GM21360 (cell line): ENCODE results near the gene KLHL35.

ENCODE experiments used
- ATAC-seq: cut with Tn5 transposase; IDR thresholded peaks from one replicate; pipeline ENCODE4 v1.9.1; 2021; ENCODE audit warnings: mild to moderate bottlenecking, moderate library complexity; ENCODE audit not compliant: unreplicated experiment

KLHL35 gene

DNA sequence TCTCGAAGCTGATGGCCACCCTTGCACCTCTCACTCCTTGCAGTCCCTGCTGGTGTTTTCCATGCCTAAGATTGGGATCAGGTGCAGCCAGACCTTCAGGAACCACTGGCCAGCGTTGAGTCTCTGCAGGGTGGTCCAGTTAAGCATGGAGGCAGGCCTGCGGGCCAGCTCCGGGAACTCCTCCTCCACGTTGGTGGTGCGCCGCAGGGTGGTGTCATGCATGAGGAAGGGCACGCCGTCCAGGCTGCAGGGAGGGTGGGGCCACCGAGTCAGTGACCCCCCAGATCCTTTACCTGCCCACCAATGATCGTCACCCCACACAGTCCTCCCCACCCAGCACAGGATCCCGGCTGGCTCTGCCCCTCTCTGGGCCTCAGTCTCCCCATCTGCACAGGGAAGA is 10.0 kb upstream of the KLHL35 start:
- no peak for ATAC-seq

DNA sequence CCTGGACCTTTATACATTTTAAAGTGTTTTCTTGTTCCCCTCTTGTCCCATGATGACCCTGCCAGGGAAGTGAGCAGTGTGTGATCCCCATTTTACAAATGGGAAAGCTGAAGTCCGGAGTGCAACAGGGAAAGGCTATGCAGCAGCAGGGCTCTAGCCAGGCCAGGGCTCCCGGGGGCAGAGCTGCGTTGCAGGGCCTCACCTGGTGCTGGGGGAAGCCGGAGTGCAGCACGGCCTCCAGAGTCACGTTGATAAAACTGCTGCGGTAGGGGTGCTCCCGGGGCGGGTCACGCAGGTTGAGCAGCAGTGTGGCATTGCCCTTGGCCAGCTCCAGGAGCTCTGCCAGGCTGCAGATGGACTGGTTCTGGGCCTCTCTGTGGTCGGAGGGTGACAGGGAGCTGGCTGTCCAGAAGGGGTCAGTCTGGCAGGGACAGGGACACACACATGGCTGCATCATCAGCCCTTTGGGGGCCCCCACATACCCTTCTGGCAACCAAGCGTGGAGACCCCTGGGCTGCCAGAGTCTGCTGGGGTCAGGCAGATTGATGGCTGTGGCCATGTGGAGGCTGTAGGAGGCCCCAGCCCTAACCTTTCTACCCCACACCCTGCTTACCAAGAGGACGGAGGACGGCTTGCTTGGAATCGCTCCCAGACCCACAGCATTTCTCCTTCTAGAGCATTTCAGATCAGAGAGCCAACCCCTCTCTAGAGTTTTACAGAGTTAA is 9.3 kb upstream of the KLHL35 start:
- no peak for ATAC-seq

DNA sequence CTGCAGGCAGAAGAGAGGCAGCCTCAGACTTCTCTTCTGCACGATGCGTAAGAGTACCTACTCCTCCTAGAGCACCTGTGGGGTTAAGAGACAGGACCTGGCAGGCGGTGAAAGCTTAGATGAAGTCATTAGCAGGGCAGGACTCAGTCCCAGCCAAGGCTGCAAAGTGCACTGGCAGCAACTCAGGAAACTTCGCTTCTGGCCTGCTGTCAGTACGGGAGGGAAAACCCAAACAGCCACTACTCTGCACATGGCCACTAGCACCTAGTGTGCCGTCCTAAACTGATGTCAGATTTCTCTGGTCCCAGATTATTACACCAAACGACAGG is 8.8 kb upstream of the KLHL35 start:
- ATAC-seq: no peak

DNA sequence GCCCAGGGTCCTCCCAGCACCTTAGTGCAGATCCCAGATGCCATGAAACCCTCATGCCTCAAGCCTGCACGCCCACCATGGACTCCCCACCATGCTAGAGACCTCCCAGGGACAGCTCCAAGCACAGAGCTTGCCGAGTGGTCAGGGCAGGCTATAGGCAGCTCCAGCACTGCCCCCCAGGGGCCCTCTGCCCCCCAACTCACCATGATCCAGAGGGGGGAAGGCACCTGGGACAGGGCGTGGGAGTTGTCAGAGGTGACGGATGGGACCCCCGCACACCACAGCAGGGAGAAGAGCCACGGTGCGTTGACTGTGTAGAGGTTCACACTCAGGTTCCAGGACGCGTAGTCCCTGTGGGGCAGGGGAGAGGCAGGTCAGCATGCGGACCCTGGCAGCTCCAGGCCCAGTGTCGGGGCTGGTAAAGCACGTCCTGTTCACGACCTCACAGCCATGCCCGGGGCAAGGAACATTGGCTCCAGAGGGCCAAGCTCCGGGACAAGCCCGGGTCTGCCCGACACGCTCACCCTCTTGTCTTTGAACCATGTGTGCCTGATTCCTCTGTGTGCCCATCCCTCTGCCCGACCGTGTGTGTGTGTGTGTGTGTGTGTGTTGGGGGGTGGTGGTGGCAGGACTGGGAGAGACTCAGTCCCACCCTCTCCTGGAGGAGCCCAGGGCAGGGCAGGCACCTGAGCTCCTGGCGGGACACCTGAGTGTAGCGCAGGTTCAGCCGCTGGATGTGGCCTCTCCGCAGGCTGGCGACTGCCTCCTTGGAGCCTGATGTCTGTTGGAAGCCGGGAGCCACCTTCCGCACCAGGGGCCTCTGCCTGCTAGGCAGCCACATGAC is 8.2 kb upstream of the KLHL35 start:
- no peak for ATAC-seq

DNA sequence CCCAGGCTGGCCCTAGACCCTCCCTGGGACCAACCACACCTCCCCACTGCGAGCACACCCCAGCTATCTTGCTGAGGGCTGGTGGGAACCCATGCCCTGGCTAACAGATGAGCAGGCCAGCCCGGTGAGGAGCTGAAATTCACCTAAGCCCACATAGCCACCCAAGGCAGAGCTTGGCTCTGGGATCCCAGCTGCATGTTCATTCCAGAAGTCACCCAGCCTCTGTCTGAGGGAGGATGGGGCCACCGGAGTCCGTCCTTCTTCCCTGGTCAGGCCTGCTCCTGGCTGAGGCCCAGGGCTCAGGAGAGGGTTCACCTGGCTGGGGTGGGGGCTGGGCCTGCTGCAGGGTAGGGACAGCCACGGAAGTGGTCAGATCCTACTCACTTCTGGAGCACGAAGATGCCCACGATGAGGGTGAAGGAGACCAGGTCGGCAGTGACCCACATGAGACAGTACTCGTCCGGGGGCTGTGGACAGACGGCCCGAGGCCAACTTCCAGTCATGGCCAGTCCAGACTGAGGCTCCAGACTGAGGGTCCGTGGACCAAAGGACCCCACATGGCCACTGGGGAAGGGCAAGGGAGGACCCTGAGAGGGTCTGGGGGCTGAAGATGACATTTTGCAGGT is 6.6 kb upstream of the KLHL35 start:
- no peak for ATAC-seq

DNA sequence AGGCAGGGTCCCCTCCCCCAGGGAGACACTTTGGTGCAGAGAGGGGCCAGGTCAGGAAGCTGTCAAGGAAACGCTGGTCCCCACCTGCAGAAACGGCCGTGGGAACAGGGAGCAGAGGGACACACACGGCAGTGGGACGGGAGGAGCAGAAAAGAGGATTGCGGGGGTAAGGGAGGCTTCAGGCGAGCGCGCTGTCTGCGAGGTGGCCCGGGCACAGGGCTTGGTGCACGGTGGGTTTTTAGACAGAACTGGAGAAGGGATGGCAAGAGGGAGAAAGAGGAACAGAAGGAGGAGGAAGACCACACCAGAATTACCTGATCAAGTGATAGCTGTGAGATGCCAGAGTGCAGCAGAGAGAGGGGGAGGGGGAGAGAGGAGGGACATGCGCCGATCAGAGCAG is 6.0 kb upstream of the KLHL35 start:
- ATAC-seq: no peak

DNA sequence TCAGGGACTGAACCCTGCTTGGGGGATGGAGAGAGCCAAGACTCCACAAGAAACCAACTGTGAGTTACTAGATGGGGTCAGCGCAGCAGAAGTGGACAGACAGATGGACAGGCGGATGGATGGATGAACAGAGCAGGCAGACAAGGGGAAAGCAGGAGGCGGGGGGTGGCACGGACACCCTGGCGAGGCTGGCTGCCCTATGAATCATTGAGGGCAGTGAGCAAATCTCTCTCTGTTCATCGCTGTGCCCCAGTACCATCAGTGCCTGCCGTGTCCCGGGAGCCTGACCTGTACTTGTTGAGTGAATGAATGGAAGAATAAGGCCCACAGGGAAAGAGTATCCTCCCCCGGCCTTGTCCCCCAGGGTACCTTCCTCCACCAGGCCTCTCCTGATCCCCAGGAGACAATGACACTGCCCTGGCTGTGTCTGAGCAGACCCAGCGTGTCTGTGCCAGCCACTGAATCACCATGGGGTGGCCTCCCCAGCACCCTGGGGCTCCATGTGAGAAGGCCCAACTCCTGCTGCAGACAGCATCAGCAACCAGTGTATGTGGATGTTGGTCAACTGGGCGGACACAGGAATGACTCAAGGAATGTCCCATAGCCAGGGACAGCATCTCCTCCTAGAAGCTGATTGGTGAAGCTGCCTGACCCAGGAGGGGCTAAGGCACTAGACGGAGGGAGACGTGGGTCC is 5.1 kb upstream of the KLHL35 start:
- no peak for ATAC-seq

DNA sequence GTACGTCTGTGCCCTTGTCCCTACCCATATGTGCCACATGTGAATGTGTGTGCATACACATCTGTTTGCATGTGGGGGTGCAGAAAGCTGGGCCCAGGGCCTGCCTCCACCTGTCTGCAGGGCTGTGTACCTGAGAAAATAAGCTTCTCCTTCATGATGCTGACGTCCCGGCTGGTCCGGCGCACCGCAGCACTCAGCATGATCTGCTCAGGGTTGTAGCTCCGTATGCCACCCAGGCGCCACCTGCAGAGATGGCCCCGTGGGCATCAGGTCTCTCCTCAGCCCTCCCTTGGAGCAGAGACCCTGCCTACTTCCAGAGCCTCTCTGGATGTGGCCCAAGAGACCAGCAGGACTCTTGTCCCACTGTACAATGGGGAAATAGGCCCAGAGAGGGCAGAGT is 3.8 kb upstream of the KLHL35 start:
- no peak for ATAC-seq

DNA sequence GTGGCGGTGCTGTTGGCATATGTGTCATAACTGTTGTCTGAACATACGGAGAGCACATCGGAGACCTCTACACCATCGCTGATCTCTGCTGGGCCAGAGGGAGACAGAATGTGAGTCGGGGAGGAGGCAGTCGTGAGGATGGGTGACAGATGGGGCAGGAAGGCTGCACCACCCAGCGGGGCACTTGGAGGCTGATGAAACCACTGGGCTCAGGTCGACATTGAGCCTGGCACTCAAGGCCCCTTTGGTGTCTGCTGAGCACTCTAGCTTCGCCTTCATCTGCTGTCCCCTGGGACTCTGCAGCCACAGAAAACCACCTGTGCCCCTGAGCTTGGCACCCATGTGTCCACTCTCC is 2.5 kb upstream of the KLHL35 start:
- no peak for ATAC-seq

DNA sequence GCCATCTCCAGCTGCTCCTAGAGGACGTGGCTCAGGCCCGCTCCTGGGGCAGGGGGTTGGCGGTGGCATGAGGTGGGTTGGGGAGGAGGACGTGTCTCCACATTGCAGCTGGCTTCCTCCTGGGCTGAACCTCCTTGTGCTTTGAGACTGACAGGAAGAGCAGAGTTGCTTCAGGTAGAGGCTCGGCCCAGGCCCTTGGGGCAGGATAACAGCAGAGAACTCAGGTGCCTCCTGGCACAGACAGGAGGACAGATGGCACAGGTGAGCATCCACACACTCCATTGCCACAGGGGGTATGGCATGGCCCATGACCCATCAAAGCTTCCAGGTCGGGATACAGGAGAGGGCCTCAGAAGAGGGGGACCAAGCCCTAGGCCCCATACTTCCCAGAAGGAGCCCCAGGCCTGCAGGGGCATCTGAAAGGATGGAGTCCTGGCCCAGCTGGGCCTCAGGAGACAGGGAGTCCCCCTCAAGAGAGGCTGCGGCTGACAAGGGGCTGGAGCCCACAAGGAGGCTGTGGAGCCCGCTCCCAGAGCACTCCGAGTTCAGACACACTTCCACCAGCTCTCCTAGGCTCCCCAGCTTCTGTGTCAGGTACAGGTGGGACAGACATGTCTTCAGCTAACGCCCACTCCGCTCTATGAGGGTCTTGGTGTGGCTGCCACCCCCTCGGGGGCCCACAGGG is 2.0 kb upstream of the KLHL35 start:
- ATAC-seq: no peak

DNA sequence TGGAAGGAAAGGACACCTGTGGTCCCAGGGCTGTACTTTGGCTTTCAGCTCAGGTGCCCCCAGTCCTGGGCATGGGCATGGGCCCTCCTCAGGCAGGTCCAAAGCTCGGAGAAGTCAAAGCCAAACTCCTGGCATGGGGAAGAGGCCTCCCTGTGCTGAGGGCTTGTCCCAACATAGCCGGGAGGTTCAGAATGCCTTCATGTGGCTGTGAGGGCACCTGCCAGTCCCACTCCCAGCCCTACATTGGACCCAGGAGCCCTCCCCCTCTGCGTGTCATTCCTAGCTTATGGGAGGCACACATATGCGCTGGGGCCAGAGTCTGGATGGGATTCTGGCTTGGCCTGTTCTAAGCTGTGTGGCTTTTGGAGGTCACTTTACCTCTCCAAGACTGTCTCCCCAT is 1.0 kb upstream of the KLHL35 start:
- no peak for ATAC-seq

DNA sequence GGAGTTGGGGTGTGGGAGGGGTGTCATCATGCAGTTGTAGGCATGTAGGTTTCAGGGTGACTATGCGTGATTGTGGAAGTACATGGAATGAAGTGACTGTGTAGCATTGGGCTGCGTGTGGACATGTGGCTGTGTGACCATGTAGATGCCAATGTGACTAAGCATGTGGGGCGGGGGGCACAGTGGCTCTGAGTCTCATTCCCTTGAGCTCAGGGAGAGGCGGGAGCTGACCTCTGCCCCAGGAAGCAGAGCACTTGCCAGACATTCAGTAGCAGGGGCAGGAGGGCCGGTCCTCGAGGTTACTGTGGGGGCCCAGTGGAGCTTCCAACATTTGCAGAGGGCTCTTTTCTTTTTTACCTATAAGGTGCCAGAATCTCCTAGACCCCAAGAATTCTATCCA is 440 bp upstream of the KLHL35 start:
- no peak for ATAC-seq

DNA sequence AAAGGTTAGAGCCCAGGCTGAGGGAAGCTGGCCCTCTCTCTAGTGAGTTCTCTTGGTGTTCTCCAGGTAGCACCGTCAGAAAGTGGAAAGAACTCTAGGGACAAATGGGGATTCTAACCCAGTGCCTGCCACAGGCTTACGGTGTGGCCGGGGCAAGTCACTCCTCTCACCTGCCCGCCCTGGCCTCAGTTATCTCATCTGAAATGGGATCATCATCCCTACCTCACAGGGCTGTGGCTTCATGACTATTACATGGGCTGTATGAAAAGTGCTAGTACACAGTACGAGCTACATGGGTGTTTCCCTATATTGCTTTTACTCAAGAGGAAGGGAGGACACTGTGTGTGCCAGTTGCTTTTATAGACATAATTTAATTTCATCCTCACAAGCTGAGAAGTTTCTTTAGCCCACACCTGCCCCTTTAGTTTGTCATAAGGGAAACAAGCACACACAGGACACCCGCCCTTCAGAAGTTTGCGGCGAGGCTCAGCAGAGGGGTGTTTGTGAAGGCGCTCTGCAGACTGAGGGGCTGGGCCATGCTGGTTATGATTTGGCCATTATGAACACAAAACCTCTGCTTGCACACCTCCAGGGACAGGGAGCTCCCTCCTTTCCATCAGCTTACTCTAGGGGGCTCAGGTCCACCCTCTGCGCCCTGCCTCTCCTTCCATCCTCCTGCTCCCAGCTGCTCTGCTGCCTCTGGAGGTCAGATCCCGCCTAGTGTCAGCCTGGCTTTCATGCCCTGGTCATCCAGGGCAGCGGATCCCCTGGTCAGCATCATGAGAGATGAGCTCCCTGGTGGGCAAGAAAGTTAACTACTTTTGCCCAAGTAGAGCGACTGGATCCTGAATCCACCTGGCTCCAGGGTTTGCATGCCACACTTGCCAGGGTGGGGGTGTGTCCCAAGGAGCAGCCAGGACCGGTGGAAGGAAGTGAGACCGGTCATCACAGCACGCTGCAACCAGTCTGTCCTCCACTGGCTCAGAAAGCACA is 1.2 kb downstream of the KLHL35 start:
- ATAC-seq: no peak

DNA sequence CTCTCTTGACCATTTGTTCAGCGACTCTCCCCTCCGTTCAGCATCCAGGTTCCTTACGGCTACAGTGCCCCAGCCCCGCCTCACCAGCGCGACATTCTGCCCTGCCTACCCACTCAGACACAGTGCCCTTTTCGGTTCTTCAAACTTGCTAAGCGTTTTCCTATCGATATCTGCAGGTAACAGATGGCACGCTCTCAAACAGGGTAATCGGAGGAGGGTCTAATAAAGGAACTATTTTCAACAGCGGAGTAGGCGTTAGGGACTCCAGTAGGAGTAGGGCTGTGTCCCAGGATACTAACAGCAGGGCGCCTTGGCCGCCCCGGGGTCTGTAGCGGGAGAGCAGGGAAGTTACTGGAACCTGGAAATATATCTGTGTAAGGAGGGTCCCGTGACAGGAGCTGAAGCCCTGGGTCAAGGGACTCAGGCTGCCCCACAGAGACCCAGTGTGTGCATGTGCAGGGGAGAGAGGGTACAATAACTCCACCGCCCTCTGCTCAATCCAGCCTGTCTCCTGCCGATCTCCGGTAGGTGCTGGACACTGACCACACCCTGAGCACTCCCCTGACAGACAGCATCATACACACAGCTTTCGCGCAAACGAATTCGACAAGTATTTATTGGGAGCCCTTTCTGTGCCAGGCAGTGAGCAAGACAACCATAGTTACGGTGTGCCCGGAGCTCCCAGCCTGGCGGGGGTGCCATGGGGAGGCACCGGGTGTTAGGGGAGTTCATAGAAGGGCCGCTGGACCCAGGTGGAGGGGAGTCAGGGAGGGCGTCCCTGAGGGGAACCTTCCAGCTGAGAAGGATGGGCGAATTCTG is 2.1 kb downstream of the KLHL35 start:
- ATAC-seq: no peak

DNA sequence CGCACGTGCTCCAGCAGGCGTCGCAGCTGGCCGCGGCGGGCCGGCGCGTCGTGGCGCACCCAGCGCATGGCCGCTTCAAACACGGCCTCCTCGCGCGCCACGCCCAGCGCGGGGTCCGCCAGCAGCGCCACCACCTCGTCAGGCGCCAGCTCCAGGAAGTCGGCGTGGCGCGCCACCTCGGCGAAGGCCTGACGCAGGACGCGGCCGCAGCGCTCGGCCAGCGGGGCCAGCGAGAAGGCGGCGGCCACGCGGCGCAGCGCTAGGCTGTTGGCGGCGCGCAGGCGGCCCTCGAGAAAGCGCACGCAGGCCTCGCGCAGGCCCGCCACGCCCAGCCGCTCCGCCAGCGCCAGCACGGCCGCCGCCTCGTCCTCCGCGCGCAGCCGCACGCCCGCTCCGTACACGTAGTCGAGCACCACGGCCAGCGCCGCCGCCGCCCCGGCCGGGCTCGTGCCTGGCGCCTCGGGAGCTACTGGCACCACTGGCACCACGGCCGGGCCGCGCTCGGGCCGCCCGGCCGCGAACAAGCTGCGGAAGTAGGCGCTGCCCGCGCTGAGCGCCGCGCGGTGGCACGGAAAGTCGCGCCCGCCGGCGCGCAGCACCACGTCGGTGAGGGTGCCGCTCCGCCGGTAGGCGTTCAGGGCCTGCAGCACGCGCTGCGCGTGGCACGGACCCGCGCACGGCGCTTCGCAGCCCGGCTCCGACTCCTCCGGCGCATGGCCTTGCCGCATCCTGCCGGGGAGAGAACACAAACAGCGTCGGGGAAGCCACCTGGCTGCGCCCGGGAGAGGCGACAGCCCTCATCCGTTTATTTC is 2.9 kb downstream of the KLHL35 start:
- peak; percentile 49 for ATAC-seq

DNA sequence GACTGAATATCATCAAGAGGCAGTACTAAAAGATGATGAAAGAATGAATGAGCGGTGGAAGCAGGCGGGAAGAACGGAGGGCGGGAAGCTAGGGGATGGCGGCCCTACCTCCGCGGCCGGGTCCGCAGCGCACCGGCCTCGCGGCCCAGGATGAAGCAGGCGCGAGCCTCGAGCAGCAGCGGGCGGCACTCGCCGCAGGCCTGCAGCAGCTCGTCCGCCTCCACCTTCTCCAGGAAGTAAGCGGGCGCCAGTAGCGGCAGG is 3.4 kb downstream of the KLHL35 start:
- no peak for ATAC-seq

DNA sequence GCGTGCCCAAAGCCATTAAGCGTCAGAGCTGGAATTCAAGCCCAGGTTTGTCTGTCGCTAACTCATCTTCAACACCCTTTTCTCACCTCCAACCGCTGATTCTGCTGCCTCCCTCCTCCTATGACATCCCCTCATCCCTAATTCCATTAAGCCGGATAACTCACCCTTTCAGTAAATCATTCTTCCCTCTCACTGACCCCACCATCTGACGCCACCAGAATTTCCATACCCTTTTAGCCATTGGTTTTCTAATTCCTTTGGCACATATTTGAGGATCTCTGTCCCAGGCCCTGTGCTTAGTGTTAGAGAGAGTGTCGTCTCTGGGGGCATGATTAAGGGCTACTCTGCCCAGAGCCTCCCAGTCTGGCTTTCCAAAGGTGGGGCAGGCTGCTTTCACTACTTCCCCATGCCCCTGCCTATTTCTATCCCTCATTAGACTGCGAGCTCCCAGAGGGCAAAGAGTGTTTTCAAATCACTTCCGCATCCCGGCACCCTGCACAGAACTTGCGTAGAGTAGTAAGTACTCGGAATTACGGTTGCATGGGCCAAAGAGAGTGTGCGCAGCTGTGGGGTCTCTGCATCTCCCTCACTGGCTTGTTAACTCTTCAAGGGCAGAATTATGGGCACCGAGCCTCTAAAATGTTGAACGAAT is 3.9 kb downstream of the KLHL35 start:
- no peak for ATAC-seq

DNA sequence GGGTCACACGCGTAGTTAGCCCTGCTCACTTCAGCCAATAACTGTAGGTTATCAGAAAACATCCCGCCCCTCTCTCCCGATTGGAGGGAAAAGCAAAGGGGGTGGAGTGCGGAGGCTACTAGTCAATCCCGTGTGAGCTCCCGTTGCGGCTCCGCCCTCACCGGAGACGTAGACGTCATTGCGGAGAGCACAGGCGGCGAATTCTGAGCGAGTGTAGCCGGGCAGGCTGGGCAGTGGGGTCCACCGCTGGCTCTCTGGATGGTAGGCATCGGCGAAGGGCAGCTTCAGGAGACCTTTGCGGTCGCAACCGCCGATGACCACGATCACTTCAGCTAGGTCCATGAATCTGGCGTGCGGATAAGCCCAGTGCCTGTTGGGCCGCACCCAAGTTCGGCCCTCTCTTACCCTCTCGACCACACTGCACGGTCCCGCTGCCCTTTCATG is 4.7 kb downstream of the KLHL35 start:
- peak; percentile 44 for ATAC-seq
